Frontal cortex (tissue), 4 donors: ENCODE results near the gene THSD7A. TPM values are rescaled to one million over a fixed set of nuclear protein-coding genes. Genes with fewer than 3 reads are reported as not detected.
"Not testable (repeated sequence)": the region's sequence is repeated elsewhere in the genome, so short reads cannot be mapped to it uniquely, and the experiment has no call there.

ENCODE experiments used
- DNase-seq, 2 donors: peaks; one replicate each; pipeline ENCODE4 v3.0.0; 2012; ENCODE audit warnings: low spot score in 2 of 2
- FAIRE-seq: peaks from 2 replicates; lab custom pipeline; 2012; peaks lifted over from hg19 to GRCh38; lab: Jason Lieb, UNC
- total RNA-seq: library from RNA; depleted of rRNA; stranded (reverse); fragments of >200 nt; gene quantifications from one replicate; pipeline ENCODE4 v1.2.3, GENCODE V29; 2014
- donor health status: control.
- donor health status: control.
- donor health status: control.

THSD7A gene
- total RNA-seq, 1 donor from 2014 or later = 34.6 TPM

DNA sequence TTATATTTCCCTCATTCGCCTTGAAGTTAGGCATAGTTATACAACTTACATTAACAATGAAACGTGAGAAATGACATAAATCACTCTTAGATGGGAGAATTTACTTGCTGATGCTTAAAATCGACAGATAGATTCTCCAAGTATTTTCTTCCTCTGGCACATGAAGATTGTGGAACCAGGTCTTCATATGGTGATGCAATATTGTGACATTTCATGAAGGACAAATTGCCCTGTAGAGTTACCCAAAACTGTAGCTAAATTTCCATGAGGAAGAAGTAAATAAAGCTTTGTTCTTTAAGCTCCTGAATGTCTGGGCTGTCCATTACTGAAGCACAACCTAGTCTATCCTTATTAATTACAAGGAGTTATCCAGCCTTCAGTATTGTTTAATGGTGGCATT is 353.1 kb downstream of the THSD7A start:
- DNase-seq (no peak), FAIRE-seq (no peak)

DNA sequence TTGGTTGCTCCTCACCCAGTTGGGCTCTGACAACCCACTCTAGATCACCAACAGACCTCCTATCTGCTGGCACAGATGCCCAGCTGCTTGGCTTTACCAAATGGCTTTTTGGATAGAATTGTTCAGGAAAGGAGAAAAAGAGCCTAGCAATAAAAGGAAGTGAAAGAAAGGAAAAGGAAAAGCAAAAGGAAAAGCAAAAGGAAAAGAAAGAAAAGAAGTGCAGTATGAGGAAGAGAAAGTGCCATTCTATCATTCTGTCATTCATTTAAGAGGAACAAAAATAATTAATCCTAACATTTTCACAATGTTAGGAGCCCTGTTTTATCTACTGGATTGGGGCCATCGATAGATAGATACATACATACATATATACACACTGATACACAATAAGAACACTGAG is 353.6 kb downstream of the THSD7A start:
- no peak for DNase-seq
- FAIRE-seq = no peak

DNA sequence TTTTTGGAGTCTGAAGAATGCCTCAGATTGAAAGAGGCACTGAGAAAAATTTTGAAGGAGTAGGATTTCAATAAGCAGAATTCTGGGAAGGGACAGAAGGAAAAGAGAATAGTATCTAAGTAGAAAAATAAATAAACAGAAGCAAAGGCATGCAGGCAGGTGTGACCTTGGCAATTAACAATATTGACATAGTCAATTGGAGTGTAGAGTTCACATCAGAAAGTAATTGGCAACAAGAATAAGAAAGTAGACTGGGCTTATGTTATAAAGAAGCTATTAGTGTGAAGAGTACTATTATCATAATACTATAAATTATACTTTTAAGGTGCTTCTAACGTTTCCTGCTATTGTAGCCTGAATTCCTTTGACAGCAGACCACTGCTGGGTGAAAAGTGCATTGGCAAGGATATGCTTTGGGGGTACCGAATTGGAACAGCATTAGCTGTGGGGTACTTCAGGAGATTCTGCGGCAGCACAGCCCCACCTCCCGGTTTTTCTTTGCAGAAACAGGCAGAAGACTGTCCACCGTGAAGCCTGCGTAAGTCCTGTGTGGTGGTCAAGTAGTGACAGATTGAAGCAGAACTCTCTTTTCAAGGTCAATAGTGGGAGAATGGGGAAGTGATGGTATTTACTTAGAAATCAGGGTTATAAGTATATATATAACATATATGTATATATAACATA is 357.0 kb downstream of the THSD7A start:
- no peak for FAIRE-seq
- DNase-seq = no peak

DNA sequence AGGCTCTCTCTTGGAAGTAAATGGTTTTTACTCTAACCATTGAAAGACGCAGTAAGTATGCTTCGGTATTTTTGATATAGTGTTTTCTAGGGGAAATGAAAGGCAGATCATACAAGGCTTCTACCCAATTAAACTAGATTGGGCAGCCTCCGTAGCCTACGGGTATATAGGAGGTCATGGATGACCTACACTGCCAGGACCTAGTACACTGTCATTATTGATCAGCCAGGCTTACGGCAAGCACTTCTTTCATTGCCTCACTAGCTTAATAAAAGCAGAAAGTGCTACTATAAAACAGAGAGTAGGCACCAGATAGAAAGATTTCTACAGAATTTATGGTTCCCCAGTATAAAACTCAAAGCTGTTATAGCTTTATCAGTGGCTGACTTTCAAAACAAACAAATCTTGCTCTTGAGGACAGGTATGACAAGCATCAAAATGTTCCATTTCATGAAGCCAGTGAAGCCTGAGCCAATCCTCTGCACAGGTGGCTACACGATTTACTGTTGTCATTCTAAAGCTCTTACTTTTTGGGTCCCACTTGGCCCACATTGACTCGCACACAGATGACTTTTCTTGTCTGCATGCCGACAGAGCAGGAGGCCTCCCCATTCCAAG is 358.1 kb downstream of the THSD7A start:
- DNase-seq (no peak), FAIRE-seq (no peak)

DNA sequence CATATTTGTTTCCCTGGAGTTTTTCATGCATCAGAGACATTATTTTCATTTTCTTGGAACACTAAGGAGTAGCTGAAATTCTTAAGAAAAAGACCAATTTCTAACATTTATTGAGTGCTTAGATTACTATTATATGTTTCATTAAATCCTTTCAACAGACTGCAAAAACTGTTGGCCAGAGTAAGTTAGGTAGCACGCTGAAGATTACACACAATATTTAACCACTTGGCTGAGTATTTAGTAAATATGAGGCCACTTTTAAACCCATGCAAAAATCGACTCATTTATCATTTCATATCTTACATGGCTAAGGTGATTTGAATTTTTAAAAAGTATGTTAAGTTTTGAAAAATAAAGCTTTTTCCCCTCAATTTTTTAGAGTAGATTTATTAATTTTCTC is 358.8 kb downstream of the THSD7A start:
- DNase-seq = no peak
- no peak for FAIRE-seq

DNA sequence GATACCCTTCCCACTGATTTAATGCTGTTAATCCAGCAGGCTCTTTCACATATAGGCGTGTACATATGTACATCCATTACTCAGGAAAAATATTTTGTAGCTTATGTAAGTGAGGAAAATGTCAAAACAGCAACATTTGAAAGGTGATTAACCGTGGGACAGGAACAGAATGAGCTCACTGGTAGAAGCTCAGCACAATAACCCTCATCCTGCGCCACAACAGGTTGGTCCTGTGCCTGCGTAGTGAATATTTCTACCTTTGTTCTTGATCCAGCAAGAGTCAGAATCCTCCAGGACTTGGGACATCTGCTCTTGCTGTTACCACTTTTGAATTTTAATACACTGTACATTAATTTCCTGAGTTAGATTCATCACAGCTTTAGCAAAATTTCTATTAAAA is 359.4 kb downstream of the THSD7A start:
- DNase-seq (no peak), FAIRE-seq (no peak)

DNA sequence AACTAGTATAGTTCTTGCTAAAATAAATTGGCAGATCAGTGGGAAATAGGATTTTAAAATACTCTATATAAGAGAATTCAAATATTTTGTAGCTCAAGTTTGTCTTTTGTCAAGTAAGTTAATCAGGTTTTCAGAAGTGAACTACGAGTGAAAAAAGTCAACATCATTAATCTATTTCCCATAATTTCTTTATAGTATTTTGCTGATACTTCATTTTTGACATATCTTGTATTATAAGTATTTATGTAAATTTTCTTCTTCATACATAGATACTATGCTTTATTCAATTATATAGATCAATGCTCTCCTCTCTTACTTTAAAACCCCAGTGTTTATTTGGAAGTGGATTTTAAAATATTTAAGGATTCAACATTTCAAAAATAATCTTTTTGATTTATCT is 360.7 kb downstream of the THSD7A start:
- peak; percentile 50 for FAIRE-seq
- no peak for DNase-seq

DNA sequence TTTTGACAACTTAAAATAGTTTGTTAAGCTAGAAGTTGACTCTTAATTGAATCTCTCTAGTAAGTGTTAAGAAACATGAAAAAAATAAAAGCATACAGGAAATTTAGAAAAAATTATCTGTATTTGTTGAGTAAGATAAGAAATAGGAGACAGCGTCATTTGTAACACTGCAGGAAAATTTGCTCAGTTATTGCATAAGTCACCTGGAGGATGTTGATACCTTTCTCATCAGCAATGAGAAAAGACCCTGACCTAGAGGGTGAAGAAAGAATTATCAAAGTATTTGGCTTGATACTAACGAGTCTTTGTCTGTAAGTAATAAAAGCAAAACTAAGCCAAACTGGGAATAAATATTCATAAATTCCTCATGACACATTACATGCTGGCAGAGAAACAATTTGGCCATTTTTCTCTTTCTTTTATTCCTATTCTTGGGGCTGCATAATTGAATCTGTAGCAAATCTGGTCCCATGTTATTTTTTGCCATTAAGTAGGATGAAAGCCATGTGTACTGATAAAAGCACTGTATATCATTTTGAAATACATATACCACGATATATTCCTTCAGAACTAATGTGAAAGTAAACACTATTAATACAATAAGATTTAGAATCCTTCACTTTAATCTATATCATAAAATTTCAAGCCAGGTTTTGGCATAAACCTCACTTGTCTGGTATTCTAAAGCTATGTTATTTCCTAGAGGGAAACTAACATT is 362.8 kb downstream of the THSD7A start:
- FAIRE-seq = no peak
- no peak for DNase-seq

DNA sequence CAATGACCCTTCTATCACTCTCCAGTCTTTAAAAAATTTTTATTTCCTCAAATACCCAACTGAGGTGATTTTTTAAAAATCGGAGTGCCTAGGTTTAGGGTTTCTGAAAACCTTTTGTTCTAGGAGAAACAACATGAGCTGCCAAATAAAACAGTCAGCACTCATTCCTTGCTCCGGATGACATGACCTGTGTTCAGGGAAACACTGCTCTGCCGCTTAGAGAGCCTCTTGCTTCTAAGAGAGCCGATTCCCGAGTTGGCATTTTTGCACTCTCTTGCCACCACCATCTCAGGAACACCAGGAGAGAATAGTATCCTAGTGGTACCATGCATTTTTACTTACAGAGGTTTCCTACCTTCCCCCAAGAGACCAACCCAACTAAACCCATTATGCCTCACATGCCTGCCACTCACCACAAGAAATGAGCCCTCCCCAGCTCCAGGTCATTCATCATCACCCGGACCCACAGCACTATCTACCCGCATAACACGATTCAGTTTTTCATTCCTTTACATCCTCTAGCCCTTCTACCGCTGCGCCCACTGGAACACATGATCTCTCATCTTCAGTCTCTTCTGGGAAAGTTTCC is 365.4 kb downstream of the THSD7A start:
- DNase-seq = no peak
- no peak for FAIRE-seq

DNA sequence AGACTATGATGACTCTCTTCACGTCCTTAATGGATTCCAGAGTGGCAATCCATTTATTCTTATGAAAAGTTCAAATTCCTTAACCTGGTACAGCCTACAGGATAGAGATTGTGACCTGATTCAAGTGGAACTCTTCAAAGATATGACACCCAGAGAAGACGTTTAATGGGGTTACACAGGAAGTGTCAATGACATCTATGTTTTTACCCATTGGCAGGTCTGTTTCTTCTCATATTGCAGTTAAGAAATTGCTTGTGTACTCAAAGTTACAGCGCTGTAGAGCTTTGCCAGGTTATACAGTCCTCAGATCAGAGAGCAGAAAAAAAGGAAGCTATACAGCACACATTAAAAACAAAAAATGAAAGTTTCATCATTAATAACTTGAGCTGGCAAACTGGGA is 367.4 kb downstream of the THSD7A start:
- FAIRE-seq = no peak
- DNase-seq = no peak

DNA sequence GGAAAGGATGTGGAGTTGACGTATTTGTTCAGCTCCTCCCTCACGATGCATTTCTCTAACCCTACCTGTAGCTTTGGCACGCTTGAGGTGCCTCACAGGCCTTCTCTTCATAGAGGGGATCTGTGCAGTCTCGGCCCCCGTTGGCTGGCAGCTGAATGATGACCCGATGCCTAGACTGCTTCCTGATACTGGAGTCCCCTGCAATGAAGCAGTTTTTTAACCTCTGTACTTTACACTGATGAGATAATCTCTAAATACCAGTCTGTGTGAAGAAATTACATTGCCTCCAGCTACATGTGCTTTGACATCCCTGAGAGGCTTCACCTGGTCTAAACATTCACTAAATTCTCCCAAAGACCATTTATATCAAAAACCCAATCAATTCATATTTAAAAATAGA is 370.1 kb downstream of the THSD7A start:
- FAIRE-seq (no peak), DNase-seq (no peak)

DNA sequence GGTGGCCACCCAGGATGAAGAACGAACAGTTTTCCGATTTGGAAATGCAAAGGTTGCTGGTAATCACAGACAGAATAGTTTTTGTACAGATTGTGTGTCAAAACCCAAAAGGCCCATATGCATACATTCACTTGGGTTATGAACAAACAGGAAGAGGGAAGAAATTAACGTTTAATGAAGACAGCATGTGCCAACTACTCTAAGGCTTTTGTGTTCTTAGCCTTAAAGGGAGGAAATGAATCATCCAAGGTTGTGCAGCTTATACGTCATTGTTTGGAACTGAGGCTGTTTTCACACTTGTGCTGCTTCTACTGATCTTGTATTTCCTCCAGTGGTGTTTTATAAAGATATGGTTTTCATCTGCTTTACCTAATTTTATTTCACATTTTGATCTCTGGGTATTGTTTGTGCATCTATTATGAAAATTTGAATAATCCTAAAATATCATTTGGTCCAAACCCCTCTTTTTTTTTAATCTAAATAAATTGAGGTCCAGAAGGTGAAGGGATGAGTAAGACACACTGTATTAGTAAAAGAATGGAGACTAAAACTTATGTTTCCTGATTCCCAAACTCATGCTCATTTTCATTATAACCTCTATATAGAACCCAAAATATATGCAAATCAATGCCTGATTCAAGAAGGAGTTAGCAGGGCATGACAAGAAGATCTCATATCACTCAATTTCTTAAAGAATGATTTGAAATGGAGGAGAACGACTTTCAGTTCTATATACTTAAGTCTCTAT is 373.1 kb downstream of the THSD7A start:
- no peak for FAIRE-seq
- no peak for DNase-seq

DNA sequence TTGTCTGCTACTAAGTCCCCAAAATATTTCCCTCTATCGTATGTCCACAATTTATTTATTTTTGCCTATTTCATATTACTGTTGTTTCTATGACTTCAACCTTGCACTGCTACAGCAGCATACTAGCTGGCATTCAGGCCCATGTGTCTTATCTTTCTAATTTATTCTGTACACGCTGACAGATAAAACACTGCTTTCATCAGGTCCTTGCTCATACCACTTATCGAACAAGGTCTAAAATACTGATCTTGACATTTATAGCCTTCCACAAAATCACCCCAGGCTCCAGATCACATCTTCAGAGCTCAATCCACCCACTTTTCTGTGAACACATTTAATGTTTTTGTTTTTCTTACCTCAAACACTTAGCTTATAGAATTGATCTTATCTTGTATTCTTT is 374.6 kb downstream of the THSD7A start:
- FAIRE-seq = no peak
- DNase-seq = no peak

DNA sequence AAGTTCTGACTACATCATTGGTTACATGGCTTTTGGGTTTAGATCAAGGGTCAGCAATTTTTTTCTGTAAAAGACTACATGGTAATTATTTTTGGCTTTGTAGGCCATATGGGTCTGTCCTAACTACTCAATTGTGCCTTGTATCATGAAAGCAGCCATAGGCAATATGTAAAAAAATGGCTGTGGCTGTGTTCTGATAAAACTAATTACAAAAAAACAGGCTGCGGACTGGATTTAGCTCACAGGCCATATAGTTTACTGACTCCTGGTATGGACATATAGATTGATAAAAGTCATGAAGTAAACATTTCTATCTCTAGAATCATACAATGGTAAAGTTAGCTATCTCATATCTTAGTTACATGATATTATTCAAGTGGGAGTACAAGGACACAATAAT is 375.4 kb downstream of the THSD7A start:
- FAIRE-seq = no peak
- no peak for DNase-seq

DNA sequence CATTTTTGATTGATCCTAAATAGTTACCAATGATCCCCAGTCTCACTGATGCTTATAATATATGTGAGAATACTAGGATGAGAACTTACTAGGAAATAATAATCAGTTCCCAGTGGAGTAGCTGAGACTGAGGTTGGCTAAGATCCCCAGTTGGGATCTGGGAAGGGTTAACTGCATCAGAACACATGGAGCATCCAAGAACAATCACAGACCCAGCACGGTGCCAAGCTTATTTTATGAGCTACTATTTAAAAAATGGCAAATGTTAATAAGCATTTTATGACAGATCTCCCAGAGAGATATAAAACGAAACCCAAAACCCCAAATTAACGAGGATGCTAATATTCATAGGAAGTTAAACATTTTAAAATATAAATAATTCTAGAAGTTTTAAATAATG is 379.5 kb downstream of the THSD7A start:
- FAIRE-seq (no peak), DNase-seq (no peak)

DNA sequence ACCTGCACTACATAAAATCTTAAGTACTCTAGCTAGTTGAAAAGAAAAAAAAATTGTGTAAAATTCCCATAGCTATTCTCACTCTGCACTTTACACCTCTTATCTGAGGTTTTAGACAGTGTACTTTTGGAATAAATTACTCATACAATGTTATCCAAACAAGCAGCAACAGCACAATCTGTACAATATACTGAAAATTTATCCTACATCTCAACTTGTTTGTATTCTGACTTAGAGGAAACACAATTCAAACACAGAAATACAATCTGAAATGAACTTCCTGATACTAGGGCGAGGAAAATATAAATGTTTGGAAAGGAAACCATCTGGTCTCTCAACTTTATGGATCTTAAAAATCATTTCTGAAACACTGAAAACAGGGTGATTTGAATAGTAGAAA is 381.7 kb downstream of the THSD7A start:
- FAIRE-seq = no peak
- DNase-seq = no peak

DNA sequence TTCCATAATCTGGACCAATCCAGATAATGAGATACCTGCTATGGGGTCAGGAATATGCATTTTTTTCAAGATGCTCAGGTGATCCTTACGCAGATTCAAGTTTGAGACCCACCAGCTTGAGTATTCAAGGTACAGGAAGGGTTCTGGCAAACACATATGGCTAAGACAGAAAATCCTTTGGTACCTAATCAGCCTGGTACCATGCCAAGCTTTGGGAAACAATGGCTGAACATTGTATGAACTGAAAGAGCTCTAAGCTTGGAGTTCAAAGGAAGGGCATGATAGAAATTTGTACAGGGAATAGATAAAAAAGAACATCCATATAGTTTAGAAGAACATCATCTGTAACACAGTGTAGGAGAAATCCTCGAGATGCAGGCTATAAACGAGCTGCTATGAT is 382.7 kb downstream of the THSD7A start:
- DNase-seq = no peak
- FAIRE-seq = no peak

DNA sequence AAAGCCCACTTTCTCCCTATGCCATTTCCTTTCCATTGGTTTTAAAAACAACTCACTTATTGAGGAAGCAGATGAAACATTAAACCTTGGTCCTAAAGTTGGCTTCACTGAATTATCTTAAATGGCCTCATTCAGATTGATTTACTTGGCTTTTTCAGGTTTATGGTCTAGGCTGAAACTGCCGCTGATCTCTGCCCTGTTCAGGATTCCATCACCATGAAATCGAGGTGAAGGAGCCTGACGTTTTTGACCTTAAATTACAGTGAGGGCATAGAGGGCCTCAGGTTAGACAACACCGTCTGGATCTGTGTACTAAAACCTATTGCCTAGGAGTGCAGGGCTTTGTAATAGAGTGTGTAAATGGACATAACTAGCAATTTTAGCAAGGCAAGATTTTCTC is 383.7 kb downstream of the THSD7A start:
- FAIRE-seq (no peak), DNase-seq (no peak)

DNA sequence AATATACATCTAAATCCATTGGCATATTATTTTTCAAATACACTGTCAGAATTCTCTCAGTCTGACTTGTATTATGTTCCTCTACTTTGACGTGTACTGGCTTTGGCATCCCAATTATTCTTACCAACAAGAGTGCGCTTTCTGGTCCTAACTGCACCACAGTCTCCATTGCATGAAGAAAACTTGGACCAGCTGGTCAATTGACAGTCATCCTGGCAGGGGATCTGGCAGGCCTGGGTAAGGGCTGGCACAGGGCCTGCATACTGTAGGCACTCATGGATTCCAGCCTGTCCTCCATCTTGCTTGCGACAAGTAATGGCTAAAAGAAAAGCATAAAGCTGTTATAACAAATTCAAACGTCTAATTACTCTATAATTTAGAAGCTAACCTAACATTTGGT is 384.9 kb downstream of the THSD7A start:
- FAIRE-seq = no peak
- no peak for DNase-seq

DNA sequence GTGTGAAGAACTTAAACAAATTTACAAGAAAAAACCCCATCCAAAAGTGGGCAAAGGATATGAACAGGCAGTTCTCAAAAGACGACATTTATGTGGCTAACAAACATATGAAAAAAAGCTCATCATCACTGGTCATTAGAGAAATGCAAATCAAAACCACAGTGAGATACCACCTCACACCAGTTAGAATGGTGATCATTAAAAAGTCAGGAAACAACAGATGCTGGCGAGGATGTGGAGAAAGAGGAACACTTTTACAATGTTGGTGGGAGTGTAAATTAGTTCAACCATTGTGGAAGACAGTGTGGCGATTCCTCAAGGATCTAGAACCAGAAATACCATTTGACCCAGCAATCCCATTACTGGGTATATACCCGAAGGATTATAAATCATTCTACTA is 388.1 kb downstream of the THSD7A start:
- not testable (repeated sequence) for FAIRE-seq

More for the DNA sequence above, 388.1 kb downstream of the THSD7A start:
- DNase-seq = not testable (repeated sequence)
